Measurements from ENCODE around the gene ANTXR1. TPM values are rescaled to one million over a fixed set of nuclear protein-coding genes. Genes with fewer than 3 reads are reported as not detected.

The ANTXR1 gene
- total and polyA plus RNA-seq, 5 donors from 2014 or later = not detected

DNA sequence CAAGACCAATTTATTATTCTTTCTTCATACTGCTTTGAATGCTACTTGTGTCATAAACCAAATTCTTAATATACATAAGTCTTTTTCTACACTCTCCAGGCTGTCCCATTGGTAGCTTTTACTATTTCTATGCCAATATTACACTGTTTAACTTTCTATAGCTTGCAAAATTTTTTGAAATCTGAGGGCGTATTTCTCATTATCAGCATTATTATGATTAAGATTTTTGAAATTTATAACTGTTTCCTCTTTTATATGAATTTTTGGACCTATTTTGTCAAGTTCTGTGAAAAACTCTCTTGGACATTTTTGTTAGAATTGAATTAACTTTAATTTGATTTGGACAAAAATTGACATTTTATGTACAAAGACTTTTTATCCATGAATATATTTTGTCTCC lies 275.4 kb downstream of the ANTXR1 start:
- no peaks in the 10 kb centered on the region for H3K36me3 Mint-ChIP-seq
- Histone ChIP-seq H3K4me1 (ENCODE audit: control insufficient read depth, insufficient read depth, low read length, poor library complexity, severe bottlenecking) (no peaks in the 10 kb centered on the region), H3K27ac (ENCODE audit: insufficient read depth, low read length, poor library complexity, severe bottlenecking) (no peak overlapping the region), H3K4me3 (ENCODE audit: low read depth, low read length) (no peak overlapping the region), H3K27me3 (ENCODE audit: control insufficient read depth, insufficient read depth, low read length) (peaks cover 4% of the 10 kb centered on the region), H3K9me3 (ENCODE audit: control insufficient read depth in 2 of 2, low read length in 2 of 2) (no peaks in the 10 kb centered on the region), H3K36me3 (ENCODE audit: control insufficient read depth, insufficient read depth, low read length) (no peaks in the 10 kb centered on the region)
- no peaks in the 10 kb centered on the region for H3K4me1 Mint-ChIP-seq
- H3K9me3 Mint-ChIP-seq = peaks cover 0 to 2% (median 0%) of the 10 kb centered on the region in 7 donors
- no peak overlapping the region for H3K27ac Mint-ChIP-seq
- ATAC-seq (ENCODE audit: low read depth in 2 of 2) (no peak), DNase-seq (no peak)
- H3K27me3 Mint-ChIP-seq = peaks cover 45% of the 10 kb centered on the region
- H3K4me3 Mint-ChIP-seq = no peak overlapping the region

DNA sequence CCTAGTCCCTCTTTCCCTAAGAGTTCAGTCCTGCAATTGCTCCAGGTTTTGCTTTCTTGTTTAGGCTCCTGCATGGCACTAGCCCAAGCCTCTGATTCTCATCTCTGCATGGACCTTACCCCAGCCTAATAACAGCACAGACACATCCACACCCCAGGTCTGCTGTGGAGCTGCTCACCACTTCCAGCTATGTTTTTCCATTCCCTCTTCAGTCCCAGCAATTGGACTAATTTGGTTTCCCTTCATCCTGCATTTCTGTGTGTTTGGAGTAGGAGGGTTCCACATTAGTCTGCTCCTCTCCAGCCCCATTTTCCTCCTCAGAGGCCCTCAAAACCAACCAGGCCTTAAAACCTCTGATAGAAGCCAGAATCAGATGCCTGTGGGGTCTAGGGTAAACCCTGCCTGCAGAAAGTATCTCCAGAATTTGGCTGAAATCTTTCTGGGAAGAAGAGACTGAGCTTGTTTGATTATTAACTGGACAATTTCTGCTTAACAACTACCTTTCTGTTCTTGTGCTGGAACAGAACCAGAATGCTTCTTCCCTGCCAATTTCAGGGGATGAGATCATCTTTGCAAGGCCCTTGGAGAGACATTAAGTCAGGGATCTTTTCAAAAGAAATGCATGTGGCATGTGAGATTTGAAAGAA lies 278.1 kb downstream of the ANTXR1 start:
- Histone ChIP-seq H3K9me3 (ENCODE audit: control insufficient read depth in 2 of 2, low read length in 2 of 2) (no peaks in the 10 kb centered on the region), H3K27ac (ENCODE audit: insufficient read depth, low read length, poor library complexity, severe bottlenecking) (no peak overlapping the region), H3K4me3 (ENCODE audit: low read depth, low read length) (no peak overlapping the region), H3K36me3 (ENCODE audit: control insufficient read depth, insufficient read depth, low read length) (no peaks in the 10 kb centered on the region), H3K27me3 (ENCODE audit: control insufficient read depth, insufficient read depth, low read length) (peaks cover 4% of the 10 kb centered on the region), H3K4me1 (ENCODE audit: control insufficient read depth, insufficient read depth, low read length, poor library complexity, severe bottlenecking) (no peaks in the 10 kb centered on the region)
- Mint-ChIP-seq H3K4me3 (no peak overlapping the region), H3K36me3 (no peaks in the 10 kb centered on the region), H3K27ac (no peak overlapping the region), H3K27me3 (peaks cover 43% of the 10 kb centered on the region), H3K9me3 (peaks cover 0 to 2% (median 0%) of the 10 kb centered on the region in 7 donors), H3K4me1 (no peaks in the 10 kb centered on the region)
- no peak for DNase-seq
- ATAC-seq (ENCODE audit: low read depth in 2 of 2) = no peak

DNA sequence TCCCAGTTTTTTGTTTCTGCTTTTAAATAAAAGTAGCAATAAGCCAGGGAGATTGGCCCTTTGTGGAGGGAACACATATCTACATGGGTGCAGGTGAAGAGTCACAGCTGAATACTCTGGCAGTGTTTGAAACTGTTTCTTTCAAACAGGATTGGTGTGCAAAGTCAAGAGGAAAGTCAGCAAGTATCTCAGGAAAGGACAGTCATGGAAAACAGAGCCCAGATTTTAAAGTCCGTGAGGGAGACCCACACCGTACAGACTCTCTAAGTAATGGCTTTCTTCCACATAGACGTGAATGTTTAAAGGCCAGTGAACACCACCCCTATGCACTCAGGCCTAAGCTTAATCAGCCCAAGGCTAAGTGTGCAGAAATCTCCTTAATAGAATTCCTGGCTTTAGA lies 278.7 kb downstream of the ANTXR1 start:
- Histone ChIP-seq H3K36me3 (ENCODE audit: control insufficient read depth, insufficient read depth, low read length) (no peaks in the 10 kb centered on the region), H3K27me3 (ENCODE audit: control insufficient read depth, insufficient read depth, low read length) (peaks cover 4% of the 10 kb centered on the region), H3K27ac (ENCODE audit: insufficient read depth, low read length, poor library complexity, severe bottlenecking) (no peak overlapping the region), H3K4me1 (ENCODE audit: control insufficient read depth, insufficient read depth, low read length, poor library complexity, severe bottlenecking) (no peaks in the 10 kb centered on the region), H3K4me3 (ENCODE audit: low read depth, low read length) (no peak overlapping the region), H3K9me3 (ENCODE audit: control insufficient read depth in 2 of 2, low read length in 2 of 2) (no peaks in the 10 kb centered on the region)
- no peaks in the 10 kb centered on the region for H3K36me3 Mint-ChIP-seq
- DNase-seq (no peak), ATAC-seq (ENCODE audit: low read depth in 2 of 2) (no peak)
- H3K27ac Mint-ChIP-seq = no peak overlapping the region
- H3K9me3 Mint-ChIP-seq = peaks cover 0 to 2% (median 0%) of the 10 kb centered on the region in 7 donors
- no peaks in the 10 kb centered on the region for H3K4me1 Mint-ChIP-seq
- no peak overlapping the region for H3K4me3 Mint-ChIP-seq
- peaks cover 43% of the 10 kb centered on the region for H3K27me3 Mint-ChIP-seq

DNA sequence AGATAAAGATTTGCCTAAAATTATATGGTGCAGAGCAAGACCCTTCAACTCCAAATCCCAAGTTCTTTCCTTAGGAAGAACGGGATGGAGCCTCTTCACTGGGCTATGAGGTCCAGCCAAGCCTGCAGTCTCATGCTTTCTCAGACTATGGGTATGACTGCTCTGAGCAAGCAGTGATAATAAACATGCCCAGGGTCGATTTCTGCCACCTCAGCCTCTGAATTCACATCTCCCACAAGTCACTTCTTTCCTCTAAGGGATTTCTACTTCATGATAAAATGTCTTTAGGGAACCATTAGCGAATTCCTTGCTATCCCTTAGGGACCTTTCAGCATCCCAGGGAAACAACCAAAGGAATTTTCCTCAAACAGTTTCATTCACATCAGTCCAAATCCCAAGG lies 279.3 kb downstream of the ANTXR1 start:
- Histone ChIP-seq H3K36me3 (ENCODE audit: control insufficient read depth, insufficient read depth, low read length) (no peaks in the 10 kb centered on the region), H3K27me3 (ENCODE audit: control insufficient read depth, insufficient read depth, low read length) (peaks cover 4% of the 10 kb centered on the region), H3K27ac (ENCODE audit: insufficient read depth, low read length, poor library complexity, severe bottlenecking) (no peak overlapping the region), H3K4me3 (ENCODE audit: low read depth, low read length) (no peak overlapping the region), H3K4me1 (ENCODE audit: control insufficient read depth, insufficient read depth, low read length, poor library complexity, severe bottlenecking) (no peaks in the 10 kb centered on the region), H3K9me3 (ENCODE audit: control insufficient read depth in 2 of 2, low read length in 2 of 2) (no peaks in the 10 kb centered on the region)
- H3K27ac Mint-ChIP-seq = no peak overlapping the region
- peaks cover 0 to 2% (median 0%) of the 10 kb centered on the region in 7 donors for H3K9me3 Mint-ChIP-seq
- no peaks in the 10 kb centered on the region for H3K4me1 Mint-ChIP-seq
- DNase-seq (no peak), ATAC-seq (ENCODE audit: low read depth in 2 of 2) (no peak)
- H3K27me3 Mint-ChIP-seq = peaks cover 43% of the 10 kb centered on the region
- H3K4me3 Mint-ChIP-seq = no peak overlapping the region
- H3K36me3 Mint-ChIP-seq = no peaks in the 10 kb centered on the region

DNA sequence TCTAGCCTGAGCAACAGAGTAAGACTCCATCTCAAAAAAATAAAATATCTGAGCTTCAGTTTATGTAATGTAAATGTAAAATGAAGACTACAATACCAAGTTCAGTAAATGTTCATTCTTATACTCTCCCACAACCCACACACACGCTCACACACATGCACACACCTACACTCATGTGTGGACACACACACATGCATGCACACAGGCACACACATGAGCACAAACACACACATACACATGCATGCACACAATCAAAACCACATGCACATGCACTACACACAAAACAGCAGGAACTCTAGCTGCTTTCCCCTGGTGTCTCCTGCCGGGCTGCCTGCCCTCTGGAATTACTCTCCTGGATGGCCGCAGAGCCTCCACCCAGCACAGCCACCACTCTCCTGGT lies 283.4 kb downstream of the ANTXR1 start:
- Histone ChIP-seq H3K36me3 (ENCODE audit: control insufficient read depth, insufficient read depth, low read length) (no peaks in the 10 kb centered on the region), H3K4me3 (ENCODE audit: low read depth, low read length) (no peak overlapping the region), H3K9me3 (ENCODE audit: control insufficient read depth in 2 of 2, low read length in 2 of 2) (no peaks in the 10 kb centered on the region), H3K27ac (ENCODE audit: insufficient read depth, low read length, poor library complexity, severe bottlenecking) (no peak overlapping the region), H3K27me3 (ENCODE audit: control insufficient read depth, insufficient read depth, low read length) (no peaks in the 10 kb centered on the region), H3K4me1 (ENCODE audit: control insufficient read depth, insufficient read depth, low read length, poor library complexity, severe bottlenecking) (no peaks in the 10 kb centered on the region)
- Mint-ChIP-seq H3K9me3 (no peaks in the 10 kb centered on the region), H3K36me3 (no peaks in the 10 kb centered on the region), H3K27ac (no peak overlapping the region), H3K27me3 (peaks cover 29% of the 10 kb centered on the region), H3K4me3 (no peak overlapping the region), H3K4me1 (no peaks in the 10 kb centered on the region)
- ATAC-seq (ENCODE audit: low read depth in 2 of 2) (no peak), DNase-seq (no peak)

DNA sequence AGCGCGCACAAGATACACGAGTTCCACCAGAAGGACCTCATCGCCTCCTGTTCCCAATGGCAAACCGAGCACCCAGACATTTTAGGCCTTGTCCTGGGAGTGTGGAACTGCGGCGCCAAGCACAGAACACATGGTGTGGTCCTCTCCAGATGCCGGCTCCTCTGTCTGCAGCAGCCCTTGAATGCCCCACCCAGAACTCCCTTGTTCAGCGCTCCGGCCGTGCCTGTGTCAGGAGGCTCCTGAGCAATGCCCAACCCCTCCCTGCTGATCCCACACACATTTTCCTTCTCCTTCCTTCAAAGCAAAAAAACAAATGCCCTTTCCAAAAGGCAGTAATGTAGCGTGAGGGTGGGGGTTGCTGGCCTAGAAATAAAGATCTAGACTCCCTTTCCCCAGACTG lies 284.2 kb downstream of the ANTXR1 start:
- H3K27me3 Mint-ChIP-seq = peaks cover 25% of the 10 kb centered on the region

DNA sequence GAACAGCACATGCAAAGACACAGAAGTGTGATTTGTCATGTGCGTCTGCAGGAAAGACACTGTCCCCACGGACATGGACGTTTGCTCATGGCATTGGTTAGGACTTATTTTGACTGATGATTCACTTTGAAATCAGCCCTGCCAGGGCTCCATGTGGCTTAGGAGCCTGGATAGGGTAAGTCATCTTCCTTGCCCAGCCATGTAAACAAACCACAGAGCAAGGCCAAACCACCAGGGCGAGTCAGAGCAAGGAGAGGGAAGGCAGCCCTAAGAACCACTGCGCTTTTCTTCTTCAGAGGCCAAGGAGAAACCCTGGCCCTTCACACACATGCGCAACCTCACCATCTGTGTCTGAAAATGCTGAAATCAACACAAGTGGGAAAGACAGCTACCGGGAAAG lies 285.3 kb downstream of the ANTXR1 start:
- no peaks in the 10 kb centered on the region for H3K36me3 Mint-ChIP-seq
- H3K27ac Mint-ChIP-seq = no peak overlapping the region
- peaks cover 0 to 6% (median 0%) of the 10 kb centered on the region in 7 donors for H3K9me3 Mint-ChIP-seq
- H3K27ac ChIP-seq (ENCODE audit: insufficient read depth, low read length, poor library complexity, severe bottlenecking) = no peak overlapping the region
- ATAC-seq (ENCODE audit: low read depth in 2 of 2) (no peak), DNase-seq (no peak)
- no peaks in the 10 kb centered on the region for H3K4me1 Mint-ChIP-seq
- no peaks in the 10 kb centered on the region for H3K36me3 ChIP-seq (ENCODE audit: control insufficient read depth, insufficient read depth, low read length)
- peaks cover 33% of the 10 kb centered on the region for H3K27me3 Mint-ChIP-seq
- no peak overlapping the region for H3K4me3 Mint-ChIP-seq
- H3K9me3 ChIP-seq (ENCODE audit: control insufficient read depth in 2 of 2, low read length in 2 of 2) = no peaks in the 10 kb centered on the region
- peaks cover 6% of the 10 kb centered on the region for H3K27me3 ChIP-seq (ENCODE audit: control insufficient read depth, insufficient read depth, low read length)
- no peaks in the 10 kb centered on the region for H3K4me1 ChIP-seq (ENCODE audit: control insufficient read depth, insufficient read depth, low read length, poor library complexity, severe bottlenecking)
- no peak overlapping the region for H3K4me3 ChIP-seq (ENCODE audit: low read depth, low read length)

More for the DNA sequence above, 284.2 kb downstream of the ANTXR1 start:
- ATAC-seq (ENCODE audit: low read depth in 2 of 2) (no peak), DNase-seq (no peak)
- no peak overlapping the region for H3K27ac Mint-ChIP-seq
- H3K4me1 Mint-ChIP-seq = no peaks in the 10 kb centered on the region
- Histone ChIP-seq H3K27me3 (ENCODE audit: control insufficient read depth, insufficient read depth, low read length) (peaks cover 5% of the 10 kb centered on the region), H3K27ac (ENCODE audit: insufficient read depth, low read length, poor library complexity, severe bottlenecking) (no peak overlapping the region), H3K4me1 (ENCODE audit: control insufficient read depth, insufficient read depth, low read length, poor library complexity, severe bottlenecking) (no peaks in the 10 kb centered on the region), H3K36me3 (ENCODE audit: control insufficient read depth, insufficient read depth, low read length) (no peaks in the 10 kb centered on the region), H3K4me3 (ENCODE audit: low read depth, low read length) (no peak overlapping the region), H3K9me3 (ENCODE audit: control insufficient read depth in 2 of 2, low read length in 2 of 2) (no peaks in the 10 kb centered on the region)
- peaks cover 0 to 1% (median 0%) of the 10 kb centered on the region in 7 donors for H3K9me3 Mint-ChIP-seq
- H3K4me3 Mint-ChIP-seq = no peak overlapping the region
- no peaks in the 10 kb centered on the region for H3K36me3 Mint-ChIP-seq

DNA sequence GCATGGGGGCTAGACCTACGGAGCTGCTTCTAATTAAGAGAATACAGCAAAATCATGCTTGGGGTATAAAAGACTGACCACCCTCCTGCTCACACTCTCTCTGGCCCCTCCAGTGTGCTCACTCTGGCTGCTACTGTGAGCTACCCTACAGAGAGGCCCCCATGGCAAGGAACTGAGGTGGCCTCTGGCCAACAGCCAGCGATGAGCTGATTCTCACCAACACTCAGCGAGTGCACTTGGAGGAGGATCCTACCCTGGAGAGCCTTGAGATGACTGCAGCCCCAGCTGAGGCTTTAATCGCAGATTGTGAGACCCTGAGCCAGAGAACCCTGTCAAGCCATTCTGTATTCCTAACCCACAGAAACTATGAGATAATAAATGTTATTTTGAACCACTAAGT lies 285.9 kb downstream of the ANTXR1 start:
- Mint-ChIP-seq H3K27ac (no peak overlapping the region), H3K4me1 (no peaks in the 10 kb centered on the region), H3K9me3 (peaks cover 0 to 6% (median 0%) of the 10 kb centered on the region in 7 donors), H3K36me3 (no peaks in the 10 kb centered on the region), H3K4me3 (no peak overlapping the region), H3K27me3 (peaks cover 32% of the 10 kb centered on the region)
- Histone ChIP-seq H3K9me3 (ENCODE audit: control insufficient read depth in 2 of 2, low read length in 2 of 2) (peaks cover 0 to 3% of the 10 kb centered on the region in 2 experiments), H3K27me3 (ENCODE audit: control insufficient read depth, insufficient read depth, low read length) (peaks cover 8% of the 10 kb centered on the region), H3K4me3 (ENCODE audit: low read depth, low read length) (no peak overlapping the region), H3K27ac (ENCODE audit: insufficient read depth, low read length, poor library complexity, severe bottlenecking) (no peak overlapping the region), H3K4me1 (ENCODE audit: control insufficient read depth, insufficient read depth, low read length, poor library complexity, severe bottlenecking) (no peaks in the 10 kb centered on the region), H3K36me3 (ENCODE audit: control insufficient read depth, insufficient read depth, low read length) (no peaks in the 10 kb centered on the region)
- no peak for DNase-seq
- no peak for ATAC-seq (ENCODE audit: low read depth in 2 of 2)

Data from CD4-positive, CD25-positive, alpha-beta regulatory T cell (primary cell).